GM15510 (cell line): Measurements from ENCODE around the gene CHST2.

Experiments
- POLR2A ChIP-seq: IDR thresholded peaks from 3 replicates; pipeline ENCODE4 v1.6.1; 2011; ENCODE audit warnings: borderline replicate concordance; ENCODE audit not compliant: insufficient read length; ENCODE audit errors: extremely low read depth

CHST2 gene

DNA sequence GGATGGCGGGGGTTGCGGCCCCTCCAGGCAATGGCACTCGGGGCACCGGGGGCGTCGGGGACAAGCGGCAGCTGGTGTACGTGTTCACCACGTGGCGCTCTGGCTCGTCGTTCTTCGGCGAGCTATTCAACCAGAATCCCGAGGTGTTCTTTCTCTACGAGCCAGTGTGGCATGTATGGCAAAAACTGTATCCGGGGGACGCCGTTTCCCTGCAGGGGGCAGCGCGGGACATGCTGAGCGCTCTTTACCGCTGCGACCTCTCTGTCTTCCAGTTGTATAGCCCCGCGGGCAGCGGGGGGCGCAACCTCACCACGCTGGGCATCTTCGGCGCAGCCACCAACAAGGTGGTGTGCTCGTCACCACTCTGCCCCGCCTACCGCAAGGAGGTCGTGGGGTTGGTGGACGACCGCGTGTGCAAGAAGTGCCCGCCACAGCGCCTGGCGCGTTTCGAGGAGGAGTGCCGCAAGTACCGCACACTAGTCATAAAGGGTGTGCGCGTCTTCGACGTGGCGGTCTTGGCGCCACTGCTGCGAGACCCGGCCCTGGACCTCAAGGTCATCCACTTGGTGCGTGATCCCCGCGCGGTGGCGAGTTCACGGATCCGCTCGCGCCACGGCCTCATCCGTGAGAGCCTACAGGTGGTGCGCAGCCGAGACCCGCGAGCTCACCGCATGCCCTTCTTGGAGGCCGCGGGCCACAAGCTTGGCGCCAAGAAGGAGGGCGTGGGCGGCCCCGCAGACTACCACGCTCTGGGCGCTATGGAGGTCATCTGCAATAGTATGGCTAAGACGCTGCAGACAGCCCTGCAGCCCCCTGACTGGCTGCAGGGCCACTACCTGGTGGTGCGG is 1.9 kb downstream of the CHST2 start:
- TF ChIP-seq POLR2A, result no peak

DNA sequence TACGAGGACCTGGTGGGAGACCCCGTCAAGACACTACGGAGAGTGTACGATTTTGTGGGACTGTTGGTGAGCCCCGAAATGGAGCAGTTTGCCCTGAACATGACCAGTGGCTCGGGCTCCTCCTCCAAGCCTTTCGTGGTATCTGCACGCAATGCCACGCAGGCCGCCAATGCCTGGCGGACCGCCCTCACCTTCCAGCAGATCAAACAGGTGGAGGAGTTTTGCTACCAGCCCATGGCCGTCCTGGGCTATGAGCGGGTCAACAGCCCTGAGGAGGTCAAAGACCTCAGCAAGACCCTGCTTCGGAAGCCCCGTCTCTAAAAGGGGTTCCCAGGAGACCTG is 2.5 kb downstream of the CHST2 start:
- no peak for TF ChIP-seq POLR2A

DNA sequence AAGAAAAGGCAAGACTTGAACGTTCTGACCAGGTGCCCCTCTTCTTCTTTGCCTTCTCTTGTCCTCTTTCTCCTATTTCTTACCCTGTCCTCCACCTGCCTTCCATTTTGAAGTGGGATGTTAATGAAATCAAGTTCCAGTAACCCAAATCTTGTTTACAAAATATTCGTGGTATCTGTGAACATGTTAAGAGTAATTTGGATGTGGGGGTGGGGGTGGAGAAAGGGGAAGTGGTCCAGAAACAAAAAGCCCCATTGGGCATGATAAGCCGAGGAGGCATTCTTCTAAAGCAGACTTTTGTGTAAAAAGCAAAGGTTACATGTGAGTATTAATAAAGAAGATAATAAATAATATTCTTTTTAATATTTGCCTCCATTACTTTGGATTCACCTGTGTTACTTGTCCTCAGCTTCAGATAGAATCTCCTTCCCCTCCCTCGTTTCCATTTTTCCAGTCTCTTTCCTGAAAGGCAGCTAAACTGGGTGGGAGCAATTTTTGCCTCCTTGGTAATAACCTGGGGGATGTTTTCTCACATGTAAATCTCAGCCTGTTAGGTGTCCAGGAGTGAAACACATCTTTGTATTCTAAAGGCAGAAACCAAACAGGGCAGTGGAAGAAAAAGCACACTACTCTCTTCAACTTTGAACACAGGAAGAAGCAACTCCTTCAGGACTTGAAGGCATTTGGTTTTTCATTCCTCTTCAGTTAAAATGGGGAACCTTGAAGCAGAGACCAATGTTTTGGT is 3.2 kb downstream of the CHST2 start:
- TF ChIP-seq POLR2A, result no peak

DNA sequence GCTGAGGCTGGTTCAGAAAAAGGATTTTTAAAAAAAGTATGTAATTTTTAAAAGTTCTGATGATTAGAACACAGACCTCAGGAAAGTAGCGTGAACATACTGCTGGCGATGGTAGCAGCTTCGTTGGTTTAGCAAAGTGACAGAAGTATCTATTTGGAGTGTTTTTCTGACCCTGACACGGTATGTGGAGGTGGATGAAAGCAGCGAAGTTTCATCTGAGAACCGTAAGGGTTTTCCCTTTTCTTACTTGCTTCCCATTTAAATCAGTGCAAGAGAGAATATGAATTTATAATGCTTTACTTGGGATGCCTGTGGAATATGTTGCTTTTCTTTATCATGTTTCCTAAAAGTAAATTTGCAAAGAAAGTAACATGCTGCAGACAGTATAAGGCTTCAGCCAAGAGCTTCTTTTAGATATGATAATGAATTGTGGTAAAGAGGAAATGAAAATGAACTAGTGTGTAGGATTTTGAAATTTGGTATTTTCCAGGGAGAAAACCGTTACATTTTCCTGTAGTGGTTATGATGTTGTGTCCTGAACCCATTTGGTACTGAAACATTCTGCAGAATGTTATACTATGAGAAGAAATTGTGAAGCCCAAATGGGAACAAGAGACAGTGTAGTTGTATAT is 3.9 kb downstream of the CHST2 start:
- no peak for TF ChIP-seq POLR2A

DNA sequence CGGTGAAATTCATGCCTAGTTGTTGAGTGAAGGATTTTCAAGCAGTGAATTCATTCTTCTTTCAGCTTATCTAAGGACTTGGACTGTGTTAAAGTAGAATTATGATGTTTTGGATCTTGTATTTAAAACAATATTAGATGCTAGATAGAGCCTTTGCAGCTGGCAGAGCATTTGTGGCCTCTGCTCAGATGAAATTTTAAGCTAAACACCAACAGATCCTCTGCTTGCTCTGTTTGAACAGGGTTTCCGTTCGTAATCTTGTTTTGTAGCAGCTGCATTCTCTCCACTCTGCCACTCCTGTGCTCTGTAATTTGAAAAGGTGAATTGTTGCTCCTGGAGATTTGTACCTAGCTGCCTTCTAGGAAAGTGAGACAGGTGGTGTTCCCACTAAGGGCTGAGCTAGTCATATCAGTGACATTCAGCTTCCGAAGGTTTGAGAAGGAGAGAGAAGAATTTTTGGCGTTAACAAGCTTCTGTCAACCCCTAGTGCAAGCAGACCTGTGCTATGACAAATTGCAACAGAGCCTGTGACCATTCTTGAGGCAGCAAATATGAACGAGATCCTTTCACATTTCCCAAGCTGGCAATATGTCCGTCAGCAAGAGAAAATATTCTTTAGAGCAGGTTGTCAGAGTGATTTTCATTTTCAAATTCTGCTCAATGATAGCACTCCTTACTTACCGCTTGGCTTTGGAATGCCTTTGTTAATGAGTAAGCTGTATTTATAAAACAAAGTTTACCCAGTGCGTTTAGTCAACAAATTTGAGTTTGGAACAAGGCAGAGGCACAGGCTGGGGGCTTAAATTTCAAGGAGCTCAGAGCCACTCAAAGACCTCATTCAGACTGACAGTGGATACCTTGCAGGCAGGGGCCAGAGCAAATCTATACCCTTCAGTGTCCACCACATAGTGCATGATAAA is 5.3 kb downstream of the CHST2 start:
- TF ChIP-seq POLR2A, result no peak

DNA sequence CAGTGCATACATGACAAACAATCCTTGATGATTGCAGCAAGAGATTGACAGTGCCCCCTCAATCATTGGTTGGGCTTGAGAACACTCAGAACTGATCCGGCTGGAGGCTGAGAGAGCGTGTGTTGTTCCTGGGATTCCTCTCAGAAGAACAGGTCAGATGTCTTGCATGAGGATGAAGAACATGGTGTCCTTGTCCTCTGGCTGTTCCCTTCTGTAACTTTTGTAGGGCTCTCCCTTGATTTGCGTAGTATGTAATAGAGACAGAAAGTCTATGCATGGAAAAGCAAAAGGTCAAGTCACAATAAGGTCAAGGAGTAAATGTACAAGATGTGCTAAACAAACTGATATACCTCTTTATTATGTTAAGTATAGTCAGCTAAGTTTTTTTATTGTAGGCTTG is 8.2 kb downstream of the CHST2 start:
- TF ChIP-seq POLR2A, result no peak

DNA sequence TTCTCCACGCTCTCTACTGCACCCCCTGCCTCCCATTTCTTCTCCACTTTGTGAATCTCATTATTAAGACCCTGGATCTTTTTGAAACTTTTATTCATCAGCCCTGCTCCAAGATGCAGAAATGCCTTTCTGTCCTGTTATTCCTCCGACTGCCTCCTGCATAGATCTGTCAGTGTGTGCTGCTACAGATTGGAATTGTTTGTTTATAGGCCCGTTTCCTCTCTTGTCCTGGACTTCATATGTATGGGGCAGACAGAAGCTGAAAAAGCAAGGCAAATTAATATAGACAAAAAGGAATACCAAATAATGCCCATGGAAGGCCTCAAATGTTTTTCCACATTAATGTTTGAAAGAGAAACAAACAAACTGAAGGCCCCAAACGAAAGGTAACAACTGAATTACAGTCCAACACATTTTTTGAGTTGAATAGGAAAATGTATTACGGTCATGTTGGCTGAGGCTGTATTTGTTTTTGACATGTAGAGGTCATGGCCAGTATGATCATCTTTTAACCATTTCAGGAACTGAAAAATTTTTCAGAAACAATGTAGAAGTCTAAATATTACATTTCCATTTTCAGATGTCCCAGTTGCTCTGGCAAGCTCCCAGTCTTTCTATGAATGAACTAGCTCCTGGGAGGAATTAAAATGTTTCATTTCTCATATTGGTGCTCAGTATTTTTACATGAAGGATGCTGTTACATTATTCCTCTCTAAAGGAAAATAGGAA is 8.8 kb downstream of the CHST2 start:
- no peak for TF ChIP-seq POLR2A

DNA sequence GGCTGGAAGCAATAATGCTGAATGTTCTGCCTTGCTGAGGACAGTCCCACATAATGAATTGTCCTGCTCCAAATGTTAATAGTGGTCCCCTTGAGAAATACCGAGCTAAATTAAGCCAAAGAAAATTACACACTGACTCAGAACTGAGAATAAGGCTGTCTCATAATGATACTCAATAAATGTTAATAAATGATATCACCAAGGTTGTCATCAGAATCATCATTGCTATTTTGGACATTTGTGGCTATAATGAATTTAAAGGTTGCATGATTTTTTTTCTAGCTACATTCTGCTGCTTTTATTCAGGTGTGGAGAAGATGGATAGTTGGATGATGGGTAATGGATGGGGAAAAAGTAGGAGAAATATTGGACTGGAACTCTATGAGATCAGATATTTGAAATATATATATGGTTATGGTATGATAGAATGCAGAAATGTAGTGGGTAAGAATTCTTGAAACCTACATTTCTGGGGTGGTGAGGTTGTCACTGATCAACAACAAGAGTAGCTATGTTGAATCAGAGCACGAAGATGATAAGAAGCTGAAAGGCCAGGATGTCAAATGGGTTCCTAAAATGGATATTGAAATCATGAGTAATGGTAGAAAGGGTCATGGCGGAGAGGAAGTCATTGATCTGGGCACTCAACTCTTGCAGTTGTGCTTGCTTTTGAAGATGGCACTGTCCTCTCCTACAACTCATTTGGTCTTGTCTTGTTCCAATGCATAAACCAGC is 12.8 kb downstream of the CHST2 start:
- TF ChIP-seq POLR2A, result no peak

DNA sequence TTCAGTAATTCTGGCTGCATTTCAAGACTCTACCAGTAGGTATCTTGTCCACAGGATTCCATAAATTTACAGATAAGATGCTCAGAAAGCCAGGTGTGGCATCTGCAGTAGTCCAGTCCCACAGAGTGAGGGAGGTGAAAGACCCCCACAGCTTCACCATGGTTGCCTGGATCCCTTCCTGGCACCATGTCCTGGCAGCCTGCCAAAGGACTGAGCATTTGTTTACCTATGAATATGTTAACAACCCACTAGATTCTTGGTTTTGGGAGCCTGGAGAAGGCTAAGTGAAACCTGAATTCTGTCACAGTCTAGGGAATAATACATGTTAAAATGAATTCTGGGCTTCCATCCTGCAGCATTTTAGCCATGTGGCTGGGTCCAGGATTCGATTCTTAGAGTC is 14.9 kb downstream of the CHST2 start:
- TF ChIP-seq POLR2A, result no peak

DNA sequence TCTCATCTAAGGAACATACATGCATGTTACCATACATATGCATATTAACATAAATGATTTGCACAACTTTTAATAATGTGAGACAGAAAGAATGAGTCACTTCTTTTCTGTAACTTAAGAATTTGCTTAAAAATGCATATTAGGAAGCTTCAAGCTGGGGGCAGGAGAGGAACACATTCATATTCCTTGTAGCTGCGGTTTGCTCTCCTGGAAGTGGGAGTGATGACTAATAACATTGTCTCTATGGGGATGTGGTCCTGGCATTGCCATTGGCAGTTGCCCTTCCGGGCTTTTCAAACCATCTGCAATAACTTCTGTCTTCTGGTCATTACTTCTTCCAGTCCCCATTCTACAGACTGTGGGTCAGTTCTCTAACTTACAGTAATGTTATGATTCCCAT is 15.6 kb downstream of the CHST2 start:
- TF ChIP-seq POLR2A, result no peak

DNA sequence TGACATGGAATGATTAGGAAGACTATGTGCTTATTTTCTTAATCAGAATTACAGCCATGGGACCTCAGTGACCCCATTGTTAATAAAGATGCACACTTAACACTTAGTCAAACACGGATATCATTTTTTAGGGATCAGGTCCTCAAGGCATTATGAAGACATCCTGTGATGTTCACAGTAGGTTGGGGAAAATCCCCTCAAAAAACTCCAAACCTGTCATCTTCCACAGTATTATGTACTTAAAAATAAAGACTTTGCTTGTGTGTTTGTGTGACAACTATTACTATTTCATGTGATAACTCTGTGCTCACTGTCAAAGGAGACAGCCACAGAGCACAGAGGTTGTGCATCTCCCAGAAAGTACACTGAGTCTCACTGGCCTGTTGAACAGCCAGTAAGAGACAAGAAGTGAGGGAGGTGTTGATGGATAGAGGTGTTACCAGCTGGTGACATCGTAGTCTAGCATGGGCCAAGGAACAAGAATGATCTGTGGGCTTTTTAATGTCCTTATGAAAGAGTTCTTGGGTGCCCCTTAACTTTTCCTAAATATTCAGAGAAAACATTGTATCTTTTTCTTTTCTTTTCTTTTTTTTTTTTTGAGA is 18.0 kb downstream of the CHST2 start:
- no peak for TF ChIP-seq POLR2A

DNA sequence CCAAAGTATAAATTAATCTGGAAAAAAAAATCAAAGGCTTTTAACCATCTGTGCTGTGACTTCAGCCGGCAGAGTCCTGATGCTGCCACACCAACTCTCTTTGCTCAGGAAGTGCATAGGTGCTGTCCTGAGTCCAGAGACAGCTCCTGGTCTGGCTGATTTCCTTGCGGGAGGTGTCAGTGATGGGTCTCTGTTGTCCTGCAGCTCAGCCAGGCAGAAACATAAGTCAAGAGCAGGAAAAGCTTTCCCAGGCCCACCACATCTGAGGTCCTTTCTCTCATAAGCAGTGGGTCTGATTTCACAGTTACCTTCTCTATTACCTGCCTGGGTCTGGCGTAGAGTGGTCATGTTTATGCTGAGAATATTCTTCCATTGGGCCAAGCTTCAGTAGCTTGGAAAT is 19.4 kb downstream of the CHST2 start:
- TF ChIP-seq POLR2A, result no peak

DNA sequence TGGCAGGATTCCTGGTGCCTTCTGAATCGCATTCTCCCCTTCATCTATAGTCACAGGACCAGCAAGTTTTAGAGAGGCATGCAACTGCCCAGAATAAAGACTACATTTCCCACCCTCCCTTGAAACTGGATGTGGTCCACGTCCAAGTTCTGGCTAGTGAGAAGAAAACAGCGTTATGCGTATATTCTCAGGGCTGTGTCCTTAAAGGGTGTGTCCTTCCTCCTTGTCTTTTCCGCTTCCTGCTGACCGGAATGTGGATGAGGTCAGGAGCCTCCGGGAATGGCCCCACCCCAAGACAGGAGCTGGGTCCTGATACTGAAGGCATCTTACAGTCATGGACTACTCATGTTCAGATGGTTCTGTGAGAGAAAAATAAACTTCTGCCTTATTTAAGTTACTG is 20.2 kb downstream of the CHST2 start:
- no peak for TF ChIP-seq POLR2A

DNA sequence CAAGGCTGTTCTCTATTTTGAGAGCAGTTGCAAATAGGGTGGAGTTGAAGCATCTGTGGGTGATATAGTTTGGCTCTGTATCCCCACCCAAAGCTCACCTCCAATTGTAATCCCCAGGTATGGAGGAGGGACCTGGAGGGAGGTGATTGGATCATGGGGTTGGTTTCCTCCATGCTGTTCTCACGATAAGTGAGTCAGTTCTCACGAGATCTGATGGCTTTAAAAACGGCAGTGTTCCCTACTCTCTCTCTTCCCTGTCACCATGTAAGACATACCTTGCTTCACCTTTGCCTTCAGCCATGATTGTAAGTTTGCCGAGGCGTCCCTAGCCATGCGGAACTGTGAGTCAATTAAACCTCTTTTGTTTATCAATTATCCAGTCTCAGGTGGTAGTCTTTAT is 21.0 kb downstream of the CHST2 start:
- TF ChIP-seq POLR2A, result no peak

DNA sequence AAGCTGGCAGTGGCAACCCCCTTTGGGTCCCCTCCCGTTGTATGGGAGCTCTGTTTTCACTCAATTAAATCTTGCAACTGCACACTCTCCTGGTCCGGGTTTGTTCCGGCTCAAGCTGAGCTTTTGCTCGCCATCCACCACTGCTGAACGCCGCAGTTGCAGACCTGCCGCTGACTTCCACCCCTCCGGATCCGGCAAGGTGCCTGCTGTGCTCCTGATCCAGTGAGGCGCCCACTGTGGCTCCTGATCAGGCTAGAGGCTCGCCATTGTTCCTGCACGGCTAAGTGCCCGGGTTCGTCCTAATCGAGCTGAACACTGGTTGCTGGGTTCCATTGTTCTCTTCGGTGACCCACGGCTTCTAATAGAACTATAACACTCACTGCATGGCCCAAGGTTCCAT is 22.8 kb downstream of the CHST2 start:
- TF ChIP-seq POLR2A, result no peak
